Femur (tissue), 1 donor: ENCODE results near the gene MGAT5B.
A peak's percentile ranks its signal among the peaks of the same experiment; 100 is the strongest.
"Not testable (repeated sequence)": the region's sequence is repeated elsewhere in the genome, so short reads cannot be mapped to it uniquely, and the experiment has no call there.

Experiments used
- DNase-seq: peaks from one replicate; pipeline ENCODE4 v3.0.0-alpha.2; 2017

Gene MGAT5B, protein sequence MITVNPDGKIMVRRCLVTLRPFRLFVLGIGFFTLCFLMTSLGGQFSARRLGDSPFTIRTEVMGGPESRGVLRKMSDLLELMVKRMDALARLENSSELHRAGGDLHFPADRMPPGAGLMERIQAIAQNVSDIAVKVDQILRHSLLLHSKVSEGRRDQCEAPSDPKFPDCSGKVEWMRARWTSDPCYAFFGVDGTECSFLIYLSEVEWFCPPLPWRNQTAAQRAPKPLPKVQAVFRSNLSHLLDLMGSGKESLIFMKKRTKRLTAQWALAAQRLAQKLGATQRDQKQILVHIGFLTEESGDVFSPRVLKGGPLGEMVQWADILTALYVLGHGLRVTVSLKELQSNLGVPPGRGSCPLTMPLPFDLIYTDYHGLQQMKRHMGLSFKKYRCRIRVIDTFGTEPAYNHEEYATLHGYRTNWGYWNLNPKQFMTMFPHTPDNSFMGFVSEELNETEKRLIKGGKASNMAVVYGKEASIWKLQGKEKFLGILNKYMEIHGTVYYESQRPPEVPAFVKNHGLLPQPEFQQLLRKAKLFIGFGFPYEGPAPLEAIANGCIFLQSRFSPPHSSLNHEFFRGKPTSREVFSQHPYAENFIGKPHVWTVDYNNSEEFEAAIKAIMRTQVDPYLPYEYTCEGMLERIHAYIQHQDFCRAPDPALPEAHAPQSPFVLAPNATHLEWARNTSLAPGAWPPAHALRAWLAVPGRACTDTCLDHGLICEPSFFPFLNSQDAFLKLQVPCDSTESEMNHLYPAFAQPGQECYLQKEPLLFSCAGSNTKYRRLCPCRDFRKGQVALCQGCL

GRCh38 chr17:76868176-76868668 is at the start of gene MGAT5B:
Gene MGAT5B, plus strand, starts transcription at chr17:76868404. Its CDS starts 626 bp downstream, at chr17:76869030.
- DNase-seq = peak; percentile 83

DNA sequence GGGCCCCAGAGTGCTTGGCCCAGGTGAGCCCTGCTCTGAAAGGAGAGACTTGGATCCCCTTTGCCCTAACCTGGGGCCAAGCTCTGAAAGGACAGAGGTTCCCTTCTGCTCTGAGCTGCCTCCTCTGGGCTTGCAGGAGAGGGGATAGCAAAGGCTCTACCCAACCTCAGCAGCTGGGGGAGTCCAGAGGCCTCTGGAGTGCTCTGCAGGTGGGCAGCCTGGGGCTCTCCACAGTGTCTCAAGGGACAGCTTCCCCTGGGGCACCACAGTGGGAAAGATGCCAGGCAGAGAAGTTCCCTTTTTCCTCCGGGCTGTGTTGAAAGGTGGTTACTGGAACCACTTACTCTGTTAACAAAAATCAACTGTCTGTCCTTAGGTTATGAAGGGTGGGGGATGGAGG is 48.2 kb upstream of the MGAT5B start:
- DNase-seq = peak; percentile 36

DNA sequence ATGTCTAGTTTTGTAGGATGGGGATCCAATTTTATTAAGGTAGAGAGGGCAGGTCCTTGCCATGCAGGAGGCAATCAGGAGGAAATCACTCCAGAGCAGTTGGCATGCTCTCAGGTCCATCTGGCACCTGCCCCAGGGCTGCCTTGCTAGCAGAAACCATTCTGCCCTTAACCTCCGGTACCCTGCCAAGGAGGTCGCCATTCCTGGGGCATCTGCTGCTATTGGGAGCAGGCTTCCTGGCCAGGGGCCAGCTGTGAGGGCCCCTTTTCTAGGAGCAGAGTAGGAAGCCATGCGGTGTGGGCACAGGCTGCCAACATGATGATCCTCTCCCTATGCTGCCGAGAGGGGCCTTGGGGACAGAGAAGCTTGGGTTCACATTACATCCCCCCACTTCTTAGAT is 47.6 kb upstream of the MGAT5B start:
- DNase-seq = no peak

- no peak for DNase-seq
These were observed 45.9 kb upstream of the MGAT5B start for GRCh38 chr17:76822184-76822778.

DNA sequence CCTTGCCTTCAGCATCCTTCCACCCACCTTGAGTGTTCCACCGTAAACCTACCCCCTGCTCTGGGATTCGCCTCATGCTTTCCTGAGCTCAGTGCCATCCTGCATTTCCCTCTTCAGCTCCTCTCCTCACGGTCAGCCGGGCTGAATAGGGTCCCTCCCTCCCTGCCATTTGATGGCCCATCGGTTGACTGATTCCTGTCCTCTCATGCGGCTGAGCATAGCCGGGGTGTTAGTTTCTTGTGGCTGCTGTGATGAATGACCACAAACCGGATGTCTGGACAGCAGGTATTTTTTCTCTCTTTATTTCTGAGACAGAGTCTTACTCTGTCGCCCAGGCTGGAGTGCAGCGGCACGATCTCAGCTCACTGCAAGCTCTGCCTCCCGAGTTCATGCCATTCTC is 44.1 kb upstream of the MGAT5B start:
- DNase-seq = no peak

DNA sequence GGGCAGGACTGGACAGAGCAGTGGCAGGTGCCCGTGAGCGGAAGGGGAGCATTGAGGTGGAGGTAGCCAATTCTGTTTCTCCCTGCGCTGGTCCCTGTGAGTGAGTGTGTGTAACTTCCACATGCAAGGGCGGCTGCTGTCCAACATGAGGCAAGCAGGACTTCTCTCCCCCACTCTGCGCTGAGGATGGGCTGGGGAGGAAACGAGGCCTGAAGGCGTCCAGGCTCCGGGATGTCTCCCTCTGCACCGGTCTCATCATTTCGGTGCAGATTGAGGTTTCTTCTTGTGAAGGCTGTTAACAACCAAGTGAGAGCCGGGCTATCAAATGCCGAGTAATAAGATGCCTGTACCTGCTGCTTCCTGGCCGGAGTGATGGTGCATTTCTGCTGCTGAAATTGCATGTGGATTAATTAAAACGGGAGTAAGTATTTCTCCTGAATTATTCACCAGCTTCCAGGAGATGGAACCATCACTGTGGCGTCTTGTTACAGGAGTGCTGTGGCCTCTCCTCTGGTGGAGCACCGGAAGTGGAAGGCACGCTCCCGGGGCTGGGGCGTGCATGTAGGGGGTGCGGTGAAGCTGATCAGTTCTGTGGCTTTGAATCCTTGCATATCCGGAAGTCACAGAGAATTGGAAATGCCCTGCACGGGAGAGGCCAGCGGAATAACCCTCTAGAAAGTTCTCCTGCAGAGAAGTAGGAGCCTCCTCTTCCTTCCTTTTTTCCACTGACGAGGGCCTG is 41.7 kb upstream of the MGAT5B start:
- no peak for DNase-seq

DNA sequence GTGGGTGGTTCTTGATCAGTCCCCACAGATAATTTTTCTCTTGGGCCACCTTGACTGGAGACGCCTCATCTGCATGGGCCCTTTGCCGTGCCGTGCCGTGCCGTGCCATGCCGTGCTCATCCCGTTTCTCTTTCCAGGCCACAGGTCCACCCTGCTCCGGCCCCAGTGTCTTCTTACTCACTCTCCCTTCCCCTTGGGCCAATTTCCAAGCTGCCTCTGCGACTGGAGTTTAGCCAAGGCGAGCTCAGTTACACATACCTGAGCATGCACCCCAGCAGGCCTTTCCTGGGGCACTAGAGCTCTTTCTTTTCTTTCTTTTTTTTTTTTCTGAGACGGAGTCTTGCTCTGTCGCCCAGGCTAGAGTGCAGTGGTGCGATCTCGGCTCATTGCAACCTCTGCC is 40.5 kb upstream of the MGAT5B start:
- no peak for DNase-seq

DNA sequence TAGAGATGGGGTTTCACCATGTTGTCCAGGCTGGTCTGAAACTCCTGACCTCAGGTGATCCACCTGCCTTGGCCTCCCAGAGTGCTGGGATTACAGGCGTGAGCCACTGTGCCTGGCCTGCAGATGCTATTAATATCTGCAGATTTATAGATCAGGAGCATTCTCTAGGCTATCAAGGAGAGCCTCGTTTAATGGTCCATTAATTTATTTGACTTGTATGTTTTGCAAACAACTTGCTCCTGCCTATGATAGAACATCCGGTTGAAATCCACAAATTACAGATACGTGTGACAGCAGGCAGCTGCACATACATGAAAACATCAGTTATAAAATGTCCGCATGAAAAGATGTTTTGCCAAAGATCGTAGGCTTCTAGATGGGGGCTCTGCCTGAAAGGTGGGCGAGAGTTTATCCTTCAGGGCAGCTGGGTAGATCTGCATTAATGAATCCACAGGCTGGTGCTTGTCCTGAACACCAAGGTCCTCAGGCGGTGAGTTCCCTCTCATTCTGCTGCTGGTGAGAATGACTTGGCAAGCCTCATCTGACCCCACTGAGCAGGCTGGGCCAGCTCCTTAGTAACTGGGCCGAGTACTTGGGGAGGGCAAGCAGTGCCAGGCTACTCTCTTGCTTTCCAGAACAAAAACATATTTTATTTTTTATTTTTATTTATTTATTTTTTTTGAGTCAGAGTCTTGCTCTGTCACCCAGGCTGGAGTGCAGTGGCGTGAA is 37.1 kb upstream of the MGAT5B start:
- DNase-seq = no peak

DNA sequence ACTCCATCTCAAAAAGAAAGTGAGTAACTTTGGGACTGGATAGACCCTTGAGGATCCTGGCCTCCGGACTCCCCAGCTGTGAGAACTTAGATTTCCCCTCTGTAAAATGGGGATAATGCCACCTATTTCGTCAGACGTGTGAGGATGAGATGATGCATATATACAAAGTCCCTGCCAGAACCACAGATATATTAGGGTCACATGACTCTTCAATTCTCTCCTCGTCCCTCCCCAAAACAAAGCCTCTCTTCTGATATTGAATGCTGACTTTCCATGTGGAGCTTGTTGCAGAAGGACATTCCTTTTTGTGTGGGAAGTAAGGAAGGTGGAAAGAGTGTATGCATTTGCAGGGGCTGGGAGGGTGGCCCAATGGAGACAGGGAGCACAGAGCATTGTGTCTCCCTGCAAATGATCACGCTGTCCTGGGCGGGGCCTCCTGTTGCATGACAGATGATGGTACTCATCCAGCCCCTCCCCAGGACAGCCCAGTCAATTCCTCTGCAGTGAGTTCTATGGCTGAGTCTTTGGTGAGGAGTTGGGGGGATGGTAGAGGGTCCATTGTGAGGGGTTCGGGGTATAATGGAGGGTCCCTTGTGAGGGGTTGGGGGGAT is 35.1 kb upstream of the MGAT5B start:
- no peak for DNase-seq

GRCh38 chr17:76833747-76834146 is 34.5 kb upstream of the MGAT5B start:
- DNase-seq = no peak

DNA sequence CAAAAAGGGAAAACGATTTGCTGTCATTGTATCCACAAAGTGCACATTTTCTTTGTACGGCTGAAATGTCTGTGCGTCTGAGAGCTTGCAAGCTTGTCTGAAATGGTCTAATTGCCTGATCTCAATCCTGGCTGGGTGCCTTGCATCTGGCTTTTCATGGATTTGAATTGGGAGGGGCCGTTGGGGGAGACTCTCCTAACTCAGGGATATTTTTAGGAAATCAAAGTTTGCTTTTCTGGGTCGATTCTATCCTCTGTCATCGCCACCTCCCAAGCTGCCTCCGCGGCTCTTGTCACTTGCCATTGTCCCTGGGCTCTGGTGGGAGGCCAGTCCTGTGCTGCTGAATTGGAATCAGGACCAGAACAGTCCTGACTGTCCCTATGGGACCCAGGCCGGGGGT is 33.3 kb upstream of the MGAT5B start:
- peak; percentile 73 for DNase-seq

DNA sequence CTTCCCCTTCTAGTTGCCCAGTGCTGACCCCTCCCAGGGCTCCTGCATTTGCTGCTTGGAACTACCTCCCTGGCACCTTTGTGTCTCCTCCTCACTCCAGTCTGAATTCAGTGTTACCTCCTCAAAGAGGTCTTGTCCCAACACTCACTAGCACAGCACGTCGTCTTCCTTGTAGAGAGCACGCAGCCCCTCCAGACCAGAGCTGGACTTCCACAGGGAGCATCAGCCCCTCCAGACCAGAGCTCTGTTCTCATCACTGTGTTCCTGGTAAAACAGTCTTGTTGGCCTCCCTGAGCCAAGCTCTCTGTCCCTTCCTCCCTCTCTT is 27.8 kb upstream of the MGAT5B start:
- no peak for DNase-seq

DNA sequence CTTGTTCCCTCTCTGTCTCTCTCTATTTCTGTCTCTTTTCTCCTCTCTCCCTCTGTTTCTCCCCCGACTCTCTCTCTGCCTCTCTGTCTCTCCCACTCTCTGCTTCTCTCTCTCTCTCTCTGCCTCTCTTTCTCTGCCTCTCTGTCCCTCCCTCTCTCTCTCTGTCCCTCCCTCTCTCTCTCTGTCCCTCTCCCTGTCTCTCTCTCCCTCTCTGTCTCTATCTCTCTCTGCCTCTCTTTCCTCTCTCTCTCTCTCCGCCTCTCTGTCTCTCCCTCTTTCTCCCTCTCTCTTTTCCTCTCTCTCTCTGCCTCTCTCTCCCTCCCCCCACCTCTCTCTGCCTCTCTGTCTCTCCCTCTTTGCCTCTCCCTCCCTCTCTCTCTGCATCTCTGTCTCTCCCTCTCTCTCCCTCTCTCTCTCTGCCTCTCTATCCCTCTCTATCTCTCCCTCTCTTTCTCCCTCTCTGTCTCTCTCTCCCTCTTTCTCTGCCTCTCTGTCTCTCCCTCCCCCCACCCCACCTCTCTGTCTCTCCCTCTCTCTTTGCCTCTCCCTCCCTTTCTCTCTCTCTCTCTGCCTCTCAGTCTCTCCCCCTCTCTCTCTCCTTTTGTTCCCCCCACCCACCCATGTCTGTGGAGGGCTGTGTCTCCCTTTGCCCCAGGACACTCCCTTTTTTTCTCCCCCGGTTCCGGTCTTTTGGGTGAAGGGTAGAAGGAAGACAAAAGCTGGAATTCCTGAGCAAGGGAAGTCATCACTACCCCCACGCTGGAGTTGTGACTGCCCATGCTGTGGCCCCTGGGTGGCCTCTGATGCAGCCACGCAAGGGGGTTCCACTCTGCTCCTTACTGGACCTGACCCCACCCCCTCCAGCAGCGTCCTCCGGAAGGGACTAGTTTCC is 27.1 kb upstream of the MGAT5B start:
- DNase-seq = no peak

GRCh38 chr17:76841776-76842405 is 26.3 kb upstream of the MGAT5B start:
- no peak for DNase-seq

- not testable (repeated sequence) for DNase-seq
These were observed 25.1 kb upstream of the MGAT5B start for GRCh38 chr17:76843068-76843467.

DNA sequence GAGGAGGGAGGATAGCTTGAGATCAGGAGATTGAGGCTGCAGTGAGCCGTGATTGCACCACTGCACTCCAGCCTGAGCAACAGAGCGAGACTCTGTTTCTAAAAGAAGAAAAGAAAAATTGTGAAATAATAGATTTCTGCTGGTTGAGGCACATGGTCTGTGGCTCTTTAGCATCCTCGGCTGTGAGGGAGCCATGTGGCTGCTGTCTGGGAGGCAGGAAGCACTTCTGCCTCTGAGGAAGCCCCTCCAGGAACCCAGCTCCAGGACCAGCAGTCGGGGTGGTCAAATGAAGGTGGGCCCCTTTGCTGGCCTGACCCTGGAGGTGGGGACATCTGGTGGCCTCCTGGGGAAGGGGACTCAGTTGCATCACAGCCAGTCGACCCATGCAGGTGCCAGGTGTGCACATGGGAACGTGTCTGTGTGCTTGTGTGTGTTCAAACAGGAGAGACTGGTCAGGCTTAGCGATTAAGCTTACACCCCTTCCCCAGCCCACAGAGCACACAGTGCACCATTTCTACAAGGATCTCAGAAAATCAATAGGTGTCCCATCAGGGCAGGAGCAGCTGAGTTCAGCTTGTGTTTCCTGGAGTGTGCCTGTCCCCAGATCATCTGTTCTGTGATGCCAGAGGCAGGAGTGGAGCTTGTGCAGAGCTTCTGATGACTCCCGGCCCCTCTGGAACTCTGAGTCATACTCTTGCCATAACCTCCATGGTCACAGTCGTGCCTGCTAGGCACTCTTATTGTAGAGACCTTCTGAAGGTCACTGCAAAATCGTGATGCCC is 24.3 kb upstream of the MGAT5B start:
- DNase-seq = no peak

- DNase-seq = no peak
These were observed 23.7 kb upstream of the MGAT5B start for GRCh38 chr17:76844485-76844829.

DNA sequence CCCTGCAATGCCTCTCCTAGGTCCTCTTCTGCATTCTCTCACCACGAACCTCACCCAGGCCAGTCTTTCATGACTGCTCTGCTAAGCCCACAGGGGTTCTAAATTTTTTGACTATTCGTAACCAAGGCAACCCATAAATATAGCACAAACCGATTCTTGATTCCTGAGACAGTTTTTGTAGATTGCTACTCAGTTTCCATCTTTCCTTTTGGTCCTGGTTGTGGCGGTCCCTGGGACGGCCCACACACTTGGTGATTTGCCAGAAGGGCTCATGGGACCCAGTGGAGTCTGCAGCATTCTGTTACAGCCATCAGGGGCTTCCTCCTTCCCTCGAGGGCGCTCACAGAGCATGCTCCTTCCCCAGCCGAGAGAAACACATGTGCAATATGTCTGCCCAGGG is 23.4 kb upstream of the MGAT5B start:
- no peak for DNase-seq

DNA sequence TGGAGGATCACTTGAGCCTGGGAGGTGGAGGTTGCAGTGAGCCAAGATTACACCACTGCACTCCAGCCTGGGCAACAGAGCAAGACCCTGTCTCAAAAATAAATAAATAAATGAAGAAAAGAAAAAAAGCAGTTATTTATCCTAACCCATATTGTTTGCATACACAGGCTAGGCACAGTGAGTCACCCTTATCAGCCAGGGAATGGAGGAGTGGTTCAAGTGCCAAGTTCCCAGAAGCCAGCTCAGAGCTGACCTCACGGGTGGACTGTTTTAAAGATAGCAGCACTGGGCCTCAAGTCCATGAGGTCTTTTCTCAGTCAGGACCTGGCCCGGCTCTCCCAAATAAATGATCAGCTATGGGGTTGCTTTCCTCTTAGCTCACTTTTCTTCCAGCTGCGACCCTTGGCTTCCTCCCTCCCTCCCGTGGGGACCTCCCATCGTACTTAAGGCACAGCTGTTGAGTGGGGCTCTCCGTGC is 22.6 kb upstream of the MGAT5B start:
- DNase-seq = peak; percentile 69
